Activated CD4-positive, alpha-beta T cell treated with anti-CD3 and anti-CD28 coated beads for 48 hours (primary cell): ENCODE data around the gene PCBP3.
A peak's percentile ranks its signal among the peaks of the same experiment; 100 is the strongest.

ENCODE experiments used
- DNase-seq: peaks from one replicate; pipeline ENCODE4 v3.0.0-alpha.2; 2020

Gene PCBP3

GRCh38 chr21:45763074-45763473 lies 119.5 kb downstream of the PCBP3 start:
- no peak for DNase-seq

DNA sequence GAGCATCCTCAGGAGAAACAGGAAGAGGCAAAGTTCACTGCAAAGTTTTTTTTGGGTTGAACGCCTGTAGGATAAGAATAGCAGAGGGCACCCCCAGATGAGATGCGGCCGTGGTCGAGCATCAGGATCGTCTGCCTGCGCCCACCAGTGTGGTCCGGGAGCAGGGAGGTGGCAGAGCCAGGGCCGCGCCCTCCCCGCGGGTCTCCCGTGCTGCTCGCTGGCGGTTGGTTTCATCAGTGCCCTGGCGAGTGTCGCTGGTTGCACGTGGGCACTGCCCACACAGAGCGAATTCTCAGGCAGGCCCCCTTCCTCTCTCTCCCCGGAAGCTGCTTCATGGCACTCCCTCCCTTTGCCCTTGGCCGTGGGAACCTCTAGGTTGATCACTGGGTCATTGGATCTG lies 120.0 kb downstream of the PCBP3 start:
- DNase-seq, result no peak

DNA sequence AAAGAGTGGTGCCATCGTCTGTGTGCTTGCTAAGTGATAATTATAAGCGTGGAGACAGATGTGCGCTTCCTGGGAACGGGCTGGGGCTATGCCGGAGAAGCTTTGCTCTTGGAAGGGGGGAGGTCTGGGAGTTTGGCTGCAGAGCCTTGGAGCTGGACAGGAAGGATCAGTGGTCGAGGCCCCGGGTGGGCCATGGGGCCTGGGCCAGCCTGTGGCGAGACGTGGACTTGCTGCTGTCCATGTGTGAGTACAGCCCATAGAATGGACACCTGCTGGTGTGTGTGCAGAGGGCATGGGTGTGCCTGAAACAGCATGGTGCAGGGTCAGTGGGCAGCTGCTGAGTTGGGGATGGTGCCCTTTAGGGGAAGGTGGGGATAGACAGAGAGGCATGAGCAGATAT lies 121.3 kb downstream of the PCBP3 start:
- no peak for DNase-seq

DNA sequence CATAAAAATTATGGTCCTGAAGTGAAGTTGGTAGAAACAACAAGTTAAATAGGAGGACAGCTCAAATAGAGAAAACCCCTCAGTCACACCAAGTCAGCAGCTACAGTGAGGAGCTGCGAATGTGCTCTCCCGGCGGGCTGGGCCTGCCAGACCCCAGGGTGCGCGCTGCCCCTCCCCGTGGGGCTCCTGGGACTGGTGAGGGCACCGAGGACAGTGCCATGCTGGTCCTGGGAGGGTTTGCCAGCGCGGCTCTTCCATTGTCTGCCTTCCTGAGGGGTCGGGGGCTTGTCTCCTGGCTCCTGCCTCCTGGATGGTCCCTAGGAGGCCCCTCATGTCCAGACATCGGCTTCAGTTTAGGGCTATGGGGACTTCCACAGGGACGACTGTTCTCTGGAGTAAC lies 121.8 kb downstream of the PCBP3 start:
- DNase-seq, result no peak

- no peak for DNase-seq
Measured at GRCh38 chr21:45766055-45766454, 122.5 kb downstream of the PCBP3 start.

DNA sequence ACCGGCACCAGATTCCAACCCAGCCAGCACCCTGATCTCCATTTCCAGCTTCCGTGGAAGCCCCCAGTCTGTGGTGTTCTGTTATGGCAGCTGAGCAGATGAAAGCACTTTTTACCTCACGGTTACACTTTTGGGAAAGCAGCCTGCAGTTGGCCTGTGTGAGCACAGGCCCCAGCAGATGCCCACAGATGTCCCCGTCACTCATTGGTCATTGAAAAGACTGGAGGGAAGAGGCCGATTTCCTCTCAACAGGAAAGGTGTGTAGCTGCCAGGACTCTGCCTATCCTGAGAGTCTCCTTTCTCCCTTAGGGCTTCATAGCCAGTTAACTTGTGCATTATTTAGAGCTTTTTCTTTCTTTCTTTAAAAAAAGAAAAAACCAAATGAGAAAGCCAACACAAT lies 123.0 kb downstream of the PCBP3 start:
- no peak for DNase-seq

DNA sequence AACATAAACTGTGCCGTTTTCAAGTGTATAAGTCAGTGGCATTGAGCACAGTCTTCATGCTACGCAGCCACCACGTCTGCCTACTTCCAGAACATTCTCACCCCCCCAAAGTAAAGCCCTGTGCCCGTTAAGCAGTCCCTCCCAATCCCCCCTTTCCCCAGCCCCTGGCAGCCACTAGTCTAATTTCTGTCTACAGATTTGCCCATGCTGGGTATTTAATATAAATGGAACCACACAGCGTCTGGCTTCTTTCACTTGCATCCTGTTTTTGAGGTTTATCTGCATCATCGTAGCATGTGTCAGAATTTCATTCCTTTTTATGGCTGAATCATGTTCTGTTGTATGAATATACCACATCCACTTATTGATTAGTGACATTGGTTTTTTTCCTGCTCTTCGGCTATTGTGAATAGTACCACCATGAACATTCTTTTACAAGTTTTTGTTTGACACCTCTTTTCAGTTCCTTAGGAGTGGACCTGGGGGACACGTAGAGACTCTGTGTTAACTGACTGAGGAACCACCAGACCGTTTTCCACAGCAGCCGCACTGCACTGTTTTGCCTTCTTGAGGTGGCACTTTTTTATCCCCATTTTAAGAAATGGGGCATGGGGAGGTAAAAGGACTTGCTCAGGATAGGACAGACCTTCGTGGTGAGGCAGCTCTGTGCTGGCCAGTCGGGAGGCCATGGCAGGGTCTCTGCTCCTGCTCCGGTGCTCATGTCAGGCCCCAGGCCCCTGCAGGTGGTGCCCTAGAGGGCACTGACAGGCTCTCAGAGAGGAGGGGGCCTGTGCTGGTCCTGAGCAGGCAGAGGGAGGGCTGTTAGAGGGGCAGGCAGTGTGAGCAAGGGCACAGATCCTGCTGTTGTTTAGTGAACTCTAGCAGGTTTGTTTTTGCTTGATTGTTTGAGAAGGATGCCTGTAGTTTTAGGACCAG lies 123.8 kb downstream of the PCBP3 start:
- peak; percentile 39 for DNase-seq

GRCh38 chr21:45768011-45768739 lies 124.7 kb downstream of the PCBP3 start:
- DNase-seq, result peak; percentile 73

- peak; percentile 49 for DNase-seq
Measured at GRCh38 chr21:45768740-45769048, 125.2 kb downstream of the PCBP3 start.

GRCh38 chr21:45769294-45769693 lies 125.8 kb downstream of the PCBP3 start:
- DNase-seq, result peak; percentile 36

DNA sequence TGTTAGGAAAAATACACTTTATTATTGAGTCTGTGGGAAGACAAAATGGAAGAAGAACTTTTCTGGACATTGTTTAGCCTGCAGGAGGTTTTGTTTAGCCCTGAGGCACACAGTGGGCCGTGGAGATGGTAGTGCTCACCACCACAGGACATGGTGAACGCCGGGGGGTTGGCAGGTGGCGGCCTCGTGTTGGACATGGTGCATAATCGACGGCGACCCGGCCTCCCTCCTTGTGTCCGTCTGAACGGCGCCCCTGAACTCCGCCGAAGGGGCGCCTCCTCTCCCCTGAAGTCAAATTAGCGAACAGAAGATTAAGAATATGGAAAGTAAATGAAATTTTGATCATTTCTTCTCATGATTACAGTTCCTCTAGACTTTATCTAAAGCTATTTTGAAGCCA lies 126.4 kb downstream of the PCBP3 start:
- DNase-seq, result no peak

DNA sequence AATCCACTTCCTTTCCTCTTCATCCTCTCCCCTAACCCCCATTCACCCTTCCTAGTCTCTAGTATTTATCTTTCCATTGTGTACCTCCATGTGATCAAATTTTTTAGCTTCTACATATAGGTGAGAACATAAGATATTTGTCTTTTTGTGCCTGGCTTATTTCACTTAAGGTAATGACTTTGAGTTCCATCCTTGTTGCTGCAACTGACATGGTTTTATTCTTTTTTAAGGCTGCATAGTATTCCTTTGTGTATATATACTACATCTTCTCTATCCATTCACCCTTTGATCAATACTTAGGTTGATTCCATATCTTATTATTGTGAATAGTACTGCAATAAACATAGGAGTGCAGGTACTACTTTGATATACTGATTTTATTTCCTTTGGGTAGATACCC lies 128.7 kb downstream of the PCBP3 start:
- no peak for DNase-seq

- no peak for DNase-seq
Measured at GRCh38 chr21:45774291-45774690, 130.8 kb downstream of the PCBP3 start.

- DNase-seq, result no peak
Measured at GRCh38 chr21:45776971-45777370, 133.4 kb downstream of the PCBP3 start.

DNA sequence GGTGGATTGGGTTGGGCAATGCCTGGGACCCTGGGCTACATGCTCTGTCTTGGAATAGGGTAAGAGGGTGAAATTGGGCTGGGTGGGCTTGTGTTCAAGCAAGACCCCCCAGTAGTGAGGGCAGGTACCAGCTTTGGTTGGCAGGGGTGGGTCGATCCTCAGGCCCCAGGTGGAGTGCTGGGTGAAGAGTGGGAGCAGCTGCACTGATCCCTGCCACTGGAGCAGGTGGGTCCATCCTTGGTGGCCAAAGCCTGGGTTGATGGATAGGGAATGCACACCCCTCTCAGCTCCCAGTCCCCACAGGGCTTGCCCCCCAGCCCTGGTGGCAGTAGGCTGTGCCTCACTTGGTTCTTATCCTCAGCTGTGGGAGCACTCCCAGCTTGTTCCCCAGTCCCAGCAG lies 135.2 kb downstream of the PCBP3 start:
- DNase-seq, result no peak

- DNase-seq, result no peak
Measured at GRCh38 chr21:45779226-45779625, 135.7 kb downstream of the PCBP3 start.

DNA sequence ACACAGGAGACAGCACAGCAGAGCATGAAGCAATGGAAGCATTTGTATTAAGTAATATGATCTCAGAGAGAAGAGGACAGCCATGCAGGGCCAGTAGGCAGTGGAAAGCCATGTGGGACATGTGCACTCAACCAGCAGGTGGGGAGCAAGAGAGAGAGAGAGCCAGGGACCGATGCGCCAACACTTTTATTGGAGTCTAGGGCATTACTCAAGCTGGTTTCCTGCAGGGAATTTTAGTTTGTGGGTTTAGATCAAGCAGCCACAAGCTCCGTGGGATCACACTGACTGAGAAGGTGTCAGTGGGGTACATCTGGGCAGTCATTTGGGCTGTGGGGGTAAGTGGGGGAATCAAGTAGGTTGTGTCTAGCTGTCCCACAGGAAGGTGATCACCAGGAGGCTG lies 137.1 kb downstream of the PCBP3 start:
- no peak for DNase-seq

DNA sequence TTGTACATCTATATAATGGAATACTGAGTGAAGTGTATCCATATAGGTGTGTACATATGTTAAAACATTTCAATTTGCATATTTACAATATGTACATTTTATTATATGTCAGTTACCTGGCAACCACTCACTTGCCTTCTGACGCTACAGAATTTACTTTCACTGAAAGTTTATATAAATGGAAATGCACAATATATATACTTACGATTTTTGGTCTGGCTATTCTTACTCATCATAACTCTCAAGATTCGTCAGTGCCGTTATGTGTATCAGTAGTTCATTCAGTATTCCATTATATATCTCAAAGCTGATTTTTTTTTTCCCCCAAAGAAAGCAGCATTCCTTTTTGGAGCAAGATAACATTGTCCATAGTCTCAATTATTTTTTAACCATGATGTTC lies 138.2 kb downstream of the PCBP3 start:
- DNase-seq, result no peak

- no peak for DNase-seq
Measured at GRCh38 chr21:45786660-45787059, 143.1 kb downstream of the PCBP3 start.

DNA sequence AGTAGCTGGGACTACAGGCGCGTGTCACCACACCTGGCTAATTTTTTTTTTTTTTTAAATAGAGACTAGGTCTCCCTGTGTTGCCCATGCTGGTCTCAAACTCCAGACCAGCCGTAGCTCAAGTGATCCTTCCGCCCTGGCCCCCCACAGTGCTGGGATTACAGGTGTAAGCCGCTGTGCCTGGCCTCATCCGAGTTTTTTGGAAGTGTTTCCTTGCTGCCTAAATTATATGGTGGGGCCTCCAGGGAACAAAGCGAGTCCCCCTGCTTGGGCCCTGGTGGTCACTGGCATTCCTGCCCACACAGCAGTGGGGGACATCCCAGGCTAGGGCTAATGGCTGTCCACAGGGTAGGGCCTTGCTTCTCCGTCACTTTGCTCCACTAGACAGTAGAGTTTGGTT lies 143.8 kb downstream of the PCBP3 start:
- no peak for DNase-seq

DNA sequence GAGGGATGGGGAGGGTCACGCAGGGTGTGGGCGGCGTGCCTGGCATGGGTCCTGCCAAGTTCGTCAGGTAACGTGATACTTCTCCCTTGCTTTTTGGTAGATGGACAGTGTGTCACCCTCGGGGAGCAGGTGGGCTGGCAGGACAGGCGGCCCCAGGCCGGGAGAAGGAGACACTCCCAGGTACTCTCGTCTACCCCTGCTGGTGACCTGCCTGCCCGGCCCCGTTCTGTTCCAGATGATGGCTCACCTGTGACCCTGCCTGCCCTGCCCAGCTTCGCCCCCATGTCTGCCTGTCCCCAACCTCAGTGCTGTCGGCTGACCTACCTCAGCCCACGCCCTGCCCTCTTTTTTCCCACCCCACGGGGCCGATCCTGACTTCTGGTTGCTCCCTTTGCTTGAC lies 144.7 kb downstream of the PCBP3 start:
- no peak for DNase-seq

GRCh38 chr21:45788637-45789506 lies 145.3 kb downstream of the PCBP3 start:
- DNase-seq, result no peak

GRCh38 chr21:45790427-45790826 lies 146.9 kb downstream of the PCBP3 start:
- DNase-seq, result no peak
